CD14-positive monocyte (primary cell): Measurements from ENCODE around the gene MAP2K7. TPM values are rescaled to one million over a fixed set of nuclear protein-coding genes. Genes with fewer than 3 reads are reported as not detected.

Source experiments
- DNase-seq, 3 donors: peaks; one replicate each; pipeline ENCODE4 v3.0.0-alpha.2; 2011 to 2022
- H2AFZ ChIP-seq: 2 replicates; pipeline ENCODE4 v1.6.0; 2012; ENCODE audit warnings: mild to moderate bottlenecking, low read depth, low read length, inconsistent platforms; ENCODE audit not compliant: insufficient read depth, poor library complexity, severe bottlenecking
- H3K27ac ChIP-seq, 2 donors: 1 replicate in 1 of 2; 2 replicates in 1 of 2; pipeline ENCODE4 v1.5.1; 2012 to 2013; ENCODE audit warnings: low read length in 2 of 2, control low read depth in 1 of 2, inconsistent platforms in 1 of 2, low read depth in 1 of 2, mild to moderate bottlenecking in 1 of 2
- H3K27me3 ChIP-seq, 2 donors: one replicate each; pipeline versions ENCODE4 v1.6.0 to v1.6.1; 2011 to 2013; ENCODE audit warnings: low read length in 2 of 2; ENCODE audit not compliant: control insufficient read depth in 2 of 2, insufficient read depth in 2 of 2
- H3K36me3 ChIP-seq, 2 donors: replicated peaks in 1 of 2; 1 replicate in 1 of 2; 2 replicates in 1 of 2; pipeline versions ENCODE4 v1.5.1 to v1.6.1; 2012 to 2013; ENCODE audit warnings: low read length in 2 of 2, control low read depth in 1 of 2, inconsistent platforms in 1 of 2, mild to moderate bottlenecking in 1 of 2; ENCODE audit not compliant: insufficient read depth in 2 of 2, control insufficient read depth in 1 of 2
- H3K4me1 ChIP-seq, 2 donors: 1 replicate in 1 of 2; 2 replicates in 1 of 2; pipeline versions ENCODE4 v1.5.1 to v1.6.1; 2012 to 2013; ENCODE audit warnings: low read length in 2 of 2, control low read depth in 1 of 2, inconsistent platforms in 1 of 2, mild to moderate bottlenecking in 1 of 2, moderate library complexity in 1 of 2; ENCODE audit not compliant: insufficient read depth in 2 of 2, control insufficient read depth in 1 of 2
- H3K4me2 ChIP-seq: replicated peaks from 2 replicates; pipeline ENCODE3; 2012; ENCODE audit warnings: low read length, moderate library complexity, mild to moderate bottlenecking; ENCODE audit not compliant: poor library complexity, severe bottlenecking; ENCODE audit errors: extremely low read depth
- H3K4me3 ChIP-seq, 3 experiments: fragments of 200-600 bp in 1 of 3; sonication (generic) in 1 of 3; replicated peaks in 1 of 3; 1 replicate in 2 of 3; 2 replicates in 1 of 3; pipeline ENCODE4 v1.5.1; 2011 to 2013; ENCODE audit warnings: low read length in 3 of 3, mild to moderate bottlenecking in 3 of 3, control low read depth in 2 of 3, low read depth in 2 of 3, inconsistent platforms in 1 of 3, moderate library complexity in 1 of 3
- H3K79me2 ChIP-seq: 2 replicates; pipeline ENCODE4 v1.6.0; 2012; ENCODE audit warnings: mild to moderate bottlenecking, control low read depth, inconsistent platforms, low read length, moderate library complexity; ENCODE audit not compliant: insufficient read depth
- H3K9ac ChIP-seq: 2 replicates; pipeline ENCODE4 v1.6.0; 2017; ENCODE audit warnings: low read length, mild to moderate bottlenecking; ENCODE audit not compliant: insufficient read depth, poor library complexity, severe bottlenecking
- H3K9me3 ChIP-seq, 2 donors: replicated peaks in 1 of 2; 1 replicate in 1 of 2; 2 replicates in 1 of 2; pipeline versions ENCODE4 v1.5.1 to v1.6.1; 2012 to 2013; ENCODE audit warnings: low read length in 2 of 2, control low read depth in 1 of 2; ENCODE audit not compliant: control insufficient read depth in 1 of 2, insufficient read depth in 1 of 2
- H4K20me1 ChIP-seq: 2 replicates; pipeline ENCODE4 v1.6.0; 2012; ENCODE audit warnings: mild to moderate bottlenecking, low read length, control low read depth, moderate library complexity; ENCODE audit not compliant: insufficient read depth
- H3K27ac Mint-ChIP-seq, 7 donors: one replicate each; pipeline ENCODE4 v1.8.0; 2020; ENCODE audit warnings: mild to moderate bottlenecking in 7 of 7, mixed read lengths in 7 of 7, moderate library complexity in 6 of 7, inconsistent platforms in 2 of 7
- H3K27me3 Mint-ChIP-seq, 3 donors: one replicate each; pipeline ENCODE4 v1.8.0; 2021 to 2022; ENCODE audit warnings: low read depth in 3 of 3, mild to moderate bottlenecking in 3 of 3, mixed read lengths in 3 of 3, moderate library complexity in 3 of 3, inconsistent platforms in 1 of 3
- H3K36me3 Mint-ChIP-seq, 2 donors: one replicate each; pipeline ENCODE4 v1.8.0; 2020; ENCODE audit warnings: mixed read lengths in 2 of 2, inconsistent platforms in 1 of 2, mild to moderate bottlenecking in 1 of 2
- H3K4me1 Mint-ChIP-seq: one replicate; pipeline ENCODE4 v1.8.0; 2020; ENCODE audit warnings: mild to moderate bottlenecking, mixed read lengths
- H3K4me3 Mint-ChIP-seq, 2 donors: one replicate each; pipeline ENCODE4 v1.8.0; 2020; ENCODE audit warnings: mild to moderate bottlenecking in 2 of 2, mixed read lengths in 2 of 2, moderate library complexity in 1 of 2
- H3K9me3 Mint-ChIP-seq, 7 donors: one replicate each; pipeline ENCODE4 v1.8.0; 2020 to 2022; ENCODE audit warnings: mixed read lengths in 7 of 7, mild to moderate bottlenecking in 6 of 7, moderate library complexity in 6 of 7, inconsistent platforms in 2 of 7
- CTCF ChIP-seq: fragments of 200-600 bp; IDR thresholded peaks from one replicate; pipeline ENCODE4 v1.8.0; 2022; ENCODE audit warnings: antibody characterized with exemption, mild to moderate bottlenecking
- WGBS: methylation state at CpG from one replicate; pipeline ENCODE4 v1.1.5; 2013; ENCODE audit warnings: missing lambda C conversion rate; ENCODE audit not compliant: insufficient coverage; 5-methylcytosine and 5-hydroxymethylcytosine counted together
- intact Hi-C, 2 donors: fragments of 100-400 bp; cut with micrococcal nuclease; formaldehyde crosslinking; loops; one replicate each; pipeline versions ENCODE4 v1.15.0 to v1.15.1; 2023
- polyA plus RNA-seq, 3 donors: library from polyadenylated mRNA; depleted of rRNA in 1 of 3; unstranded in 2 of 3; stranded (reverse) in 1 of 3; fragments of 300-500 nt in 2 of 3; fragments of >200 nt in 1 of 3; fragmentation: Illumina TruSeq in 2 of 3; gene quantifications; 1 replicate in 2 of 3; 2 replicates in 1 of 3; pipeline ENCODE4 v1.2.3, GENCODE V29; 2012 to 2021

Gene MAP2K7
- polyA plus RNA-seq, 3 donors = 0.92 to 39.5 (median 1.5) TPM

- Histone ChIP-seq H3K27me3 (no peaks in the 10 kb centered on the region), H3K9me3 (peaks cover 0 to 3% of the 10 kb centered on the region in 2 donors), H2AFZ (no peak overlapping the region), H3K27ac (no peak overlapping the region), H3K79me2 (no peaks in the 10 kb centered on the region), H3K36me3 (no peaks in the 10 kb centered on the region), H3K9ac (no peak overlapping the region), H3K4me3 (no peak overlapping the region), H4K20me1 (no peaks in the 10 kb centered on the region), H3K4me2 (no peak overlapping the region), H3K4me1 (no peaks in the 10 kb centered on the region)
- no peak for TF ChIP-seq CTCF
- intact Hi-C loops = no loop called here
- Mint-ChIP-seq H3K27ac (no peak overlapping the region), H3K36me3 (no peaks in the 10 kb centered on the region), H3K4me1 (peaks cover 2% of the 10 kb centered on the region), H3K27me3 (peaks cover 12 to 25% (median 20%) of the 10 kb centered on the region in 3 donors), H3K4me3 (no peak overlapping the region), H3K9me3 (peaks cover 2 to 10% (median 5%) of the 10 kb centered on the region in 7 donors)
- no peak for DNase-seq
- 100% methylated on average over 3 of the region's 3 CpGs for WGBS
Observed at GRCh38 chr19:7881910-7882309, 21.8 kb upstream of the MAP2K7 start.

DNA sequence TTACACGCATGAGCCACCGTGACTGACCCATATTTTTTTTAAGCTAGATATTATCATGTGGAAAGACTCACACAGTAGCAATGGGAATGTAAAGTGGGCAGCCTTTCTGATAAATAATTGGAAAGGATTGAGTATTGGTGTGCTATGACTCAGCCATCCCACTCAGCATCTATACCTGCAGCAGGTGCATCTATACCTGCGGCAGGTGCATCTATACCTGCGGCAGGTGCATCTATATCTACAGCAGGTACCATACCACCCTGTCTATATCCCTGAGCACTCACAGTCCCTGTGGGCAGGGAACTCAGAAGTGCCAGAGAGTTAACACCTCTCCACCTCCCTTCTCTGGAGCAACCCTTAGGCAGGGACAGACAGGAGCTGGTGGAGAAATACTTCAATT, 20.6 kb upstream of the MAP2K7 start:
- peaks cover 1 to 10% of the 10 kb centered on the region in 2 donors for H3K27me3 ChIP-seq
- no peak overlapping the region for H3K27ac ChIP-seq
- Mint-ChIP-seq H3K4me1 (peaks cover 4% of the 10 kb centered on the region), H3K9me3 (peaks cover 2 to 11% (median 6%) of the 10 kb centered on the region in 7 donors), H3K36me3 (no peaks in the 10 kb centered on the region), H3K27me3 (peaks cover 17 to 30% (median 26%) of the 10 kb centered on the region in 3 donors), H3K4me3 (no peak overlapping the region), H3K27ac (no peak overlapping the region)
- no peak overlapping the region for H3K9ac ChIP-seq
- no peaks in the 10 kb centered on the region for H3K79me2 ChIP-seq
- WGBS = 100% methylated on average over 2 of the region's 4 CpGs
- no peak overlapping the region for H3K4me2 ChIP-seq
- no peak for DNase-seq
- H3K4me3 ChIP-seq = no peak overlapping the region
- no peak for TF ChIP-seq CTCF
- intact Hi-C loops = no loop called here
- H3K36me3 ChIP-seq = no peaks in the 10 kb centered on the region
- H2AFZ ChIP-seq = no peak overlapping the region
- peaks cover 0 to 1% of the 10 kb centered on the region in 2 donors for H3K4me1 ChIP-seq
- no peaks in the 10 kb centered on the region for H4K20me1 ChIP-seq
- peaks cover 0 to 3% of the 10 kb centered on the region in 2 donors for H3K9me3 ChIP-seq
